Sigmoid colon (tissue), 7 donors: ENCODE measurements around the gene ETDA. TPM values are rescaled to one million over a fixed set of nuclear protein-coding genes. Genes with fewer than 3 reads are reported as not detected.
"Not testable (repeated sequence)": the region's sequence is repeated elsewhere in the genome, so short reads cannot be mapped to it uniquely, and the experiment has no call there.

Source experiments
- DNase-seq: peaks from one replicate; pipeline ENCODE4 v3.0.0-alpha.2; 2019
- H3K27ac ChIP-seq, 4 donors: fragments of 200-600 bp; sonication (generic); one replicate each; pipeline ENCODE4 v1.5.1; 2016 to 2019; ENCODE audit warnings: mild to moderate bottlenecking in 1 of 4
- H3K27me3 ChIP-seq, 3 donors: fragments of 200-600 bp; sonication (generic); one replicate each; pipeline ENCODE4 v1.5.1; 2019; ENCODE audit warnings: mild to moderate bottlenecking in 1 of 3
- H3K36me3 ChIP-seq, 4 donors: fragments of 200-600 bp; sonication (generic); one replicate each; pipeline ENCODE4 v1.5.1; 2016 to 2019
- H3K4me1 ChIP-seq, 4 donors: fragments of 200-600 bp; sonication (generic); one replicate each; pipeline ENCODE4 v1.5.1; 2017 to 2019
- H3K4me3 ChIP-seq, 4 donors: fragments of 200-600 bp; sonication (generic); one replicate each; pipeline ENCODE4 v1.5.1; 2017 to 2019; ENCODE audit warnings: mild to moderate bottlenecking in 2 of 4, moderate library complexity in 1 of 4
- H3K9me3 ChIP-seq, 4 donors: fragments of 200-600 bp in 3 of 4; sonication (generic) in 3 of 4; one replicate each; pipeline versions ENCODE4 v1.5.1 to v1.6.1; 2013 to 2019
- CTCF ChIP-seq, 4 experiments: fragments of 450-650 bp in 3 of 4; fragments of 200-600 bp in 1 of 4; IDR thresholded peaks; one replicate each; pipeline ENCODE4 v1.5.1; 2016 to 2019; ENCODE audit warnings: antibody characterized with exemption in 4 of 4, mild to moderate bottlenecking in 3 of 4, moderate library complexity in 2 of 4
- EP300 ChIP-seq, 4 donors: sonication (generic); formaldehyde crosslinking; IDR thresholded peaks; one replicate each; pipeline ENCODE4 v1.6.1; 2017; ENCODE audit warnings: antibody characterized with exemption in 4 of 4
- POLR2A ChIP-seq, 2 donors: fragments of 450-650 bp; IDR thresholded peaks; one replicate each; pipeline ENCODE4 v1.6.1; 2016; ENCODE audit warnings: antibody characterized with exemption in 2 of 2, mild to moderate bottlenecking in 2 of 2, moderate library complexity in 2 of 2
- POLR2AphosphoS5 ChIP-seq, 4 donors: sonication (generic); formaldehyde crosslinking; IDR thresholded peaks; one replicate each; pipeline ENCODE4 v1.6.1; 2017; ENCODE audit warnings: antibody characterized with exemption in 4 of 4
- WGBS, 2 donors: extraction: QIAGEN DNeasy Blood & Tissue Kit; methylation state at CpG; one replicate each; pipeline ENCODE4 v1.1.7; 2013; 5-methylcytosine and 5-hydroxymethylcytosine counted together
- intact Hi-C: fragments of 100-400 bp; cut with DNase I; formaldehyde crosslinking; loops from one replicate; pipeline ENCODE4 v1.15.1; 2023
- polyA plus RNA-seq, 3 donors: library from polyadenylated mRNA; stranded (reverse); fragments of 200-250 nt; gene quantifications; one replicate each; pipeline ENCODE4 v1.2.3, GENCODE V29; 2013
- total RNA-seq, 4 donors: library from RNA; depleted of rRNA; stranded (reverse); fragments of >200 nt; gene quantifications; one replicate each; pipeline ENCODE4 v1.1.0, GENCODE V29; 2016
- donor health status: healthy with polysubstance abuse.
- donor health status: Bipolar disorder and iron deficiency.
- donor health status: healthy.

The ETDA gene
- total RNA-seq, result not detected
- not detected for polyA plus RNA-seq

- DNase-seq, intact Hi-C loops, H3K27ac ChIP-seq, H3K9me3 ChIP-seq, H3K36me3 ChIP-seq, H3K27me3 ChIP-seq, H3K4me1 ChIP-seq, H3K4me3 ChIP-seq: not testable (repeated sequence)
- WGBS, 2 donors, result no CpG with 5 or more reads among the region's 1 CpG
Observed at GRCh38 chrX:135252011-135252518, at the start of gene ETDA. ETDA (plus strand) TSS chrX:135252061; CDS start chrX:135253277, 1,216 bp downstream.

- intact Hi-C loops, H3K36me3 ChIP-seq: not testable (repeated sequence)
- WGBS, 2 donors, result 32 to 36% methylated on average over 10 to 11 of the region's 11 CpGs
Observed at GRCh38 chrX:135206427-135206826, 45.4 kb upstream of the ETDA start.

GRCh38 chrX:135213200-135213844 is 38.5 kb upstream of the ETDA start:
- TF ChIP-seq EP300 (IDR thresholded peaks at IDR 0.05), result no peak
- no peak for TF ChIP-seq POLR2A (IDR thresholded peaks at IDR 0.05)
- TF ChIP-seq CTCF (IDR thresholded peaks at IDR 0.05), result no peak
- no peak for TF ChIP-seq POLR2AphosphoS5 (IDR thresholded peaks at IDR 0.05)
- Histone ChIP-seq H3K4me1 (no peaks in the 10 kb centered on the region), H3K27me3 (no peaks in the 10 kb centered on the region), H3K9me3 (no peaks in the 10 kb centered on the region), H3K36me3 (no peaks in the 10 kb centered on the region), H3K27ac (no peak overlapping the region), H3K4me3 (no peak overlapping the region)
- intact Hi-C loops, result no loop called here
- 77 to 84% methylated on average over 8 of the region's 8 CpGs for WGBS, 2 donors
- DNase-seq, result no peak

More at GRCh38 chrX:135206427-135206826, 45.4 kb upstream of the ETDA start:
- not testable (repeated sequence) for H3K9me3 ChIP-seq, H3K4me1 ChIP-seq, DNase-seq, H3K4me3 ChIP-seq, H3K27me3 ChIP-seq, H3K27ac ChIP-seq
- TF ChIP-seq CTCF (IDR thresholded peaks at IDR 0.05), result peak in 1 of 4 experiments; percentile 22

- no CpG with 5 or more reads among the region's 6 CpGs for WGBS, 2 donors
- H3K36me3 ChIP-seq, intact Hi-C loops: not testable (repeated sequence)
Observed at GRCh38 chrX:135245989-135246388, 5.9 kb upstream of the ETDA start.

GRCh38 chrX:135256087-135256684 is 4.3 kb downstream of the ETDA start:
- H3K4me1 ChIP-seq, H3K4me3 ChIP-seq, intact Hi-C loops, H3K27me3 ChIP-seq, H3K27ac ChIP-seq, H3K36me3 ChIP-seq, H3K9me3 ChIP-seq, DNase-seq: not testable (repeated sequence)
- 82 to 84% methylated on average over 6 of the region's 8 CpGs for WGBS, 2 donors

More at GRCh38 chrX:135245989-135246388, 5.9 kb upstream of the ETDA start:
- not testable (repeated sequence) for H3K4me3 ChIP-seq, H3K27me3 ChIP-seq, H3K4me1 ChIP-seq, H3K27ac ChIP-seq, DNase-seq, H3K9me3 ChIP-seq

- no peaks in the 10 kb centered on the region for H3K36me3 ChIP-seq
- intact Hi-C loops, result no loop called here
- H3K4me1 ChIP-seq, result no peaks in the 10 kb centered on the region
- no peaks in the 10 kb centered on the region for H3K9me3 ChIP-seq
- no peak for TF ChIP-seq CTCF (IDR thresholded peaks at IDR 0.05)
- no peak for TF ChIP-seq POLR2A (IDR thresholded peaks at IDR 0.05)
- TF ChIP-seq POLR2AphosphoS5 (IDR thresholded peaks at IDR 0.05), result no peak
- TF ChIP-seq EP300 (IDR thresholded peaks at IDR 0.05), result no peak
- no peak overlapping the region for H3K4me3 ChIP-seq
- no peaks in the 10 kb centered on the region for H3K27me3 ChIP-seq
- no peak for DNase-seq
- H3K27ac ChIP-seq, result no peak overlapping the region
- 89 to 91% methylated on average over 6 of the region's 6 CpGs for WGBS, 2 donors
Observed at GRCh38 chrX:135256923-135257322, 5.1 kb downstream of the ETDA start.
